Pons (tissue), 1 donor: ENCODE results near the gene WFDC1.

ENCODE experiments used
- DNase-seq: peaks from one replicate; pipeline ENCODE4 v3.0.0-alpha.2; 2016; ENCODE audit warnings: low spot score

Gene WFDC1

DNA sequence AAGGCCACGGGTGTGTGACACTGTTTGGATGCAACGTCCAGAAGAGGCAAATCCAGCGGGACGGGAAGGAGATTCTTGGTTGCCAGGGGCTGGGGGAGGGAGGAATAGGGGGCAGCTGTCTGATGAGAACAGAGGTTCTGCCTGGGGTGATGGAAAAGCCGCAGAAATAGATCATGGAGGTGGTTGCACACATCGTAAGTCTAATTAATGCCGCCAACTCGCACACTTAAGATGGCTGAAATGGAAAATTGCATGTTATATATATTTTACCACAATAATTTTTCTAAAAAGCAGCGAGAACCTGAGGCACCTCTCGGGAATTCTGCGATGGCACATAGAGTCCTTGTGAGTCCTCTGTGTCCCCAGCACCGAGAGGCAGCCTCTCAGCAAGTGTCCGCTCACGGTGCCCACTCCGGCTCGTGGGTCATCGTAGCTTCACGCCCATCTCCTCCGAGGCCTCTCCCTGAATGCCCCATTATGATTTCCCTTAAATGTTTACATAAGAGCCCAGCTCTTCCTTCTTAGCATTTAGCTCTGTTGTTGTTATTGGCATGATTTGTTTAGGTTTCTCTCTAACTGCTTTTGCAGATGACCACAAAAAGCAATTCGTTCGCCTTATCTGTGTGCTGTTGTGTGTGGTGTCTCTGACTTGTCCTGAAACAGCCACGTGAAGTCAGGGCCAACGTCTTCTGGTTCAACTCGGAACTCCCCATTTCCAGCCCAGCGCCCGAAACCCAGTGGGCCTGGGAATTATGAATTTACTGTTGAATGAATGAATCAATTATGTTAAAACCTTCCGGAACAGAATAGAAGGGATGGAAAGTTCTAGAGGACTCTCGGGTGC, 7.7 kb downstream of the WFDC1 start:
- no peak for DNase-seq

DNA sequence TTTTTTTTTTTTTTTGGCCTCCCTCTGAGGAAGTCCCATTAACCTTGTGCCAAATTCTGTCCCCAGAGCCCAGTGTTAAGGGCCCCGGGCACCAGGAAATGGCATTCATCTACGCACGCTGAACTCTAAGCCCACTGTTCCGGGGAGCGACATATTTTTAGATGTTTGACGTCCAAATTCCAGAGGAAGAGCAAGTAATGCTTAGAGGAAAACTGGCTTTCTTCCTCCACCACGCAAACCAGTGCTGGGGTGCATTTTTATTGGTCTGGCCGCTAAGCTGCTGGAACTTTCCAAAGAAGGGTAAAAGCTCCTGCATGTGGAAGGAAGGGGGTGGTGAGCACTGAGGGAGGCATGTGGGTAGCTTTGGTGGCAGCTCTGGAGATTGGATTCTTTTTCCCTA, 8.3 kb downstream of the WFDC1 start:
- DNase-seq = no peak

DNA sequence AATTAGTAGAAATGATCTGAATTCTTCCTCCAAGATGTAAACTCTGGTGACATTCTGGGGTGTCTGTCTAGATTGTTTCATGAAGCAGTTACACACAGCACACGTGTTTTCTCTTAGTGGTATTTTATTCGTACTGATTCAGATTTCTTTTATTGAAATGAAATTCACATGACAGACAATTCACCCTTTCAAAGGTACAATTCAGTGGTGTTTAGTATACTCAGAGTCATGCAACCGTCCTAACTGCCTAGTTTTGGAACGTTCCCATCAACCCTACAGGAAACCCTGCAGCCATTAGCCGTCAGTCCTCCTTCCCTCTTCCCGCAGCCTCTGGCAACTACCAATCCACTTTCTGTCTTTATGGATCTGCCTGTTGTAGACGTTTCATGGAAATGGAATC, 8.8 kb downstream of the WFDC1 start:
- no peak for DNase-seq

DNA sequence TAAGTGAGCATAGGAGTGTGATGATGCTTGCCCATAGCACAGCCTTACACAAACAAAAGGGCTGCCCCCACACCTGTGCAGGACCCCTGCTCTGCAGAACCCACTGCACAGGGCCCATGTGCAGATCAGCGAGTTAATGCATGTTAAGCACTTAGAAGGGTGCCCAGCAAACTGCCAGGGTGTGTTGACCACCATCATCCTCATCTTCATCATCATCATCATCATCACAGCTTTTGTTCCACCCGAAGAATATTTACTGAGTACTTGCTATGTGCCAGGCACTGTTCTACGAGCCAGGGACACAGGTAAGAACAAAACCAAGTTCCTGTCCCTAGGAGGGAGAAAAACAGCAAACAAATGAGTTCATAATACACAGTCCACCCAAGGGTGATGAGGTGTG, 11.9 kb downstream of the WFDC1 start:
- no peak for DNase-seq

DNA sequence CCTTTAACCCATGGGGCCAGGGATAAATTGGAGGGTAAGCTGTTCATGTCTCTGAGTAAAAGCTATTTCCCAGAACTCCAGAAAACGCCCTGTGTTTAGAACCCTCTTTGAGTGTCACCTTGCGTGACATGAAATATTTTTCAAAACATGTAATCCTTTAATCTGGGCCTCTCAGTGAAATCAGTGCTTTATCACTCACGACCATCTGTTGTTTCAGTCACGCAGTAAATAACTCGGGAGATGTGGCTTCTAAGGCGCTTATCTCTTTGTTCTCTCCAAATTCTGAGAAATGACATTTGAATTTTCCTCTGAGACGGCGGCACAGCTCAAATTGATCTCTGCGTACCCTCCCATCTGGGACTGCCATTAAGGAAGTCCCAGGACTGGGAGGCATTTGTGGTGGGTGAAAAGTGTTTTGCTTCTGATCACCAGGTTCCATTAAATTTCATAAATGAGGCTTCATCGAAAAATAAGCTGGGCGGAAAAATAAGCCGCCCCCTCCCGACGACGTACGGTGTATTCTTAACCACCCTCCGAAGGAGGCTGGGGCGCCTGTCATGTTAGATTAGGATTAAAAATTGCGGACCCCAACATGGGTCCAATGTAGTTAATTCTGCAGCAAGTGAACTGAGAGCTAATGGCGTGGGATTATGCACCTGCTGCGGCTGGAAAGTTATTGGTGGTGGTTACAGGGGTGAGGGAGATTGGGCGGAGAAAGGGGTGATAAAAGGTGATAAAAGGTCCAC, 12.7 kb downstream of the WFDC1 start:
- no peak for DNase-seq

DNA sequence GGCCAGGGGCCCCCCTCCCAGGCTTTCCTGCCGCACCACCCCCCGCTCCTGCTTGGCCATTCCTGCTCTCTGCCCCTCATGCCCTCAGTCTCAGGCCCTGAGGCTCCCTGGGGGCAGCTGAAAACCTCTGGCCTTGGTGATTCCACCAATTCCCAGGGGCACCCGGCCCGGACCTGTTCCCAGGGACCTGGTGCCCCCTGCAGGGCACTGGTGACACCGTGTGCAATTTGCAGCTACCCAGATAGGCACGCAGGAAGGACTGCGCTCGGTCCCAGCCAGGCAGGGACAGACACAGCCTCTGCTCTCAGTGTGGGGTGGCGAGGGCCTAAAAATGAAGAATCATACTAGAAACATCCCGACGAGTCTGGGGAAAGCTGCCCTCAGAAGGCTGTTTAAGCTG, 13.4 kb downstream of the WFDC1 start:
- DNase-seq = no peak

DNA sequence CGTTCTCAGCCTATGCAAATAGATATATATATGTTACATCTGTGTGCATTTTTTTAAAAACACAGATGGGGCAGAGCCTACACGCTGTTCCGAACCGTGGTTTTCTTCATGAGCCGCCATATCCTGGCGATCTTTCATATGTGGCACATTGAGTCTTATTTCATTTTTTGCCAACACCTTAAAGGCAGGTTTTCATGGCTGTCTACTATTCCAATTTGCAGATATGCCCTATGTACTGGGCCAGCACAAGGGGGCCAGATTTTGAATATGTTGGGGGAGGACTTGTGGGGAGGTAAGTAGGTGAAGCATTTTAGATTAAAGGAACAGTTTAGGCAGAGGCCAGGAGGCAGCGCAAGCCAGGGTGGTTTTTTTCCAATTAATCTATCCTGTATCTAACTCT, 16.0 kb downstream of the WFDC1 start:
- DNase-seq = no peak

DNA sequence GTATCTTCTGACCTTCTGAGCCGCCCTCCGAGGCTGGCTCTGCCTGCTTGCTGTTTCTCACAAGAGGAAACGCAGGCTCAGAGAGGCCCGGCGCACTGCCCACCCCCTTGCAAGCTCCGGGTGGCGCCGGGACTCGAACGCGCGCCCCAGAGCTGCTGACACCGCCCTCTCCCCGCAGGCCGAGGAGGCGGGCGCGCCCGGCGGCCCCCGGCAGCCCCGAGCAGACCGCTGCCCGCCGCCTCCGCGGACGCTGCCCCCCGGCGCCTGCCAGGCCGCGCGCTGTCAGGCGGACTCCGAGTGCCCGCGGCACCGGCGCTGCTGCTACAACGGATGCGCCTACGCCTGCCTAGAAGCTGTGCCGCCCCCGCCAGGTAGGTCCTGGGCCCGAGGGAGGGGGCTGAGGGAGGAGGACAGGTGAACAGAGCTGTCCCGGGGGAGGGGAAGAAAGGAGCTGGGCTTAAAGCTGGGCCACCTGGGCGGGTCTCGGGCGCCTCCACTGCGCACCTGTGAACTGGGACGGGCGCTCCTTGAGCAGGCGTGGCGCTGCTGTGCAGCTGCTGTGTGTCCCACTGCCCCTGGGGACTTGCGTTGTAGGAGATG, 18.2 kb downstream of the WFDC1 start:
- DNase-seq = no peak

DNA sequence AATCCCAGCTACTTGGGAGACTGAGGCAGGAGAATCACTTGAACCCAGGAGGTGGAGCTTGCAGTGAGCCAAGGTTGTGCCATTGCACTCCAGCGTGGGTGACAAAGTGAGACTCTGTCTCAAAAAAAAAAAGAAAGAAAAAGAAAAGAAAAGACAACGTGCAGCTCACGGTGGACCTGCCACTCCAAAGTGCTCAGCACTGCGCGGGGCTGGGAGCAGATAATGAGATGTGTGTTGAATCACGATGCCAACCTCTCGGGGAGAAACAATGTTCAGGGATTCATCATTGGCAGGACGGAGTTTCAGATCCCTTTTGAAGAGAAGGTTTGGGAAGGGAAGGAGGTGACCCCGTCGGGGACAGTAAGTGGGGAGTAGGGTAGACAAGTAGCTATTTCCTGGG, 19.2 kb downstream of the WFDC1 start:
- no peak for DNase-seq

DNA sequence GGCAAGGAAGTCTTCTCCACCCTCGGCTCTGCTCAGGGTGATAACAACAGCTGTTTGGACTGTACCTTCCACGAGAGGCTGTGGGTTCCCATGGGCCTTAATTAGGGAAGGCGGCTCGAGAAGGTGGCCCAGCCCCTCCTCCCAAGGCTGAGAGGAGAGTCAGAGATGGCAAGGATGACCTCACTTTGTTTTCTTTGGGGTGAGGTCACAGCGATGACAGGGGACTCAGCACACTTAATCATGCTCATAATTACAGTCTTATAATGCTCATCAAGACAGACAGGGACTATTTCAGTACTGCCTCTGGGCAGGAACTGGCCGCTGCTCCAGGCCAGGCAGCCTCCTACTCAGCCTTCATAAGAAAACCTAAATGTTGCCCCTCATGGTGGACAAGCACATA, 19.7 kb downstream of the WFDC1 start:
- no peak for DNase-seq

DNA sequence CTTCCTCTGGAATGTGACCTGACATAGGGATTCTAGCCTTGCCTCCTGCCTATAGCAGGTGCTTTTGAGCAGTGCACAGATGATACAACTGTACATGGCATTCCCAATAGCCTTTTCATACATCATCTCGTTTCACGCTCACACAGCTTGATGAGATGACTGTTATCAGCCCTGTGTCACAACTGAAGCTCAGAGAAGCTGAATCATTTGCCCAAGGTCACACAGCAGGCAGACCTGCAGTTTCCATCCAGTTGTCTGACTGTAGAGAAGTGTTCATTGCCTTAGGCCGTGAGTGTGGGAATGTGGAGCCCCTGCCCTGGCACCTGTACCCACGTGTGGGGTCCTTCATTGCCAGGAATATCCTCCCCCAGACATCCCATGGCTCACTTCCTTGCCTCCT, 20.1 kb downstream of the WFDC1 start:
- no peak for DNase-seq

DNA sequence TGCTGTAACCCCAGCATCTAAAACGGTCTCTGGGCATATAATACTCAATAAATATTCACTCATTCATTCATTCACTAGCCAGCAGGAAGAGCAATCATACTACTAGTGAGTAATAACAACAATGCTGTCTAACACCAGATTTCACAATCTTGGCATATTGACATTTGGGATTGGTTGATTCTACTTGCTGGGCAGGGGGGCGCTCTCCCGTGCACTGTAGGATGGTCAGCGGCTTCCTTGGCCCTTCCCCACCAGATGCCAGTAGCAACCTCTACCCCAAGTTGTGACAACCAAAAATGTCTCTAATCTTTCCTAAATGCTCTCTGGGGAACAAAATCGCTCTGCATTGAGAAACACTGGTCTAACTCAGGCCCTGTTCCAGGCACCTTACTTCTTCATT, 20.7 kb downstream of the WFDC1 start:
- no peak for DNase-seq

DNA sequence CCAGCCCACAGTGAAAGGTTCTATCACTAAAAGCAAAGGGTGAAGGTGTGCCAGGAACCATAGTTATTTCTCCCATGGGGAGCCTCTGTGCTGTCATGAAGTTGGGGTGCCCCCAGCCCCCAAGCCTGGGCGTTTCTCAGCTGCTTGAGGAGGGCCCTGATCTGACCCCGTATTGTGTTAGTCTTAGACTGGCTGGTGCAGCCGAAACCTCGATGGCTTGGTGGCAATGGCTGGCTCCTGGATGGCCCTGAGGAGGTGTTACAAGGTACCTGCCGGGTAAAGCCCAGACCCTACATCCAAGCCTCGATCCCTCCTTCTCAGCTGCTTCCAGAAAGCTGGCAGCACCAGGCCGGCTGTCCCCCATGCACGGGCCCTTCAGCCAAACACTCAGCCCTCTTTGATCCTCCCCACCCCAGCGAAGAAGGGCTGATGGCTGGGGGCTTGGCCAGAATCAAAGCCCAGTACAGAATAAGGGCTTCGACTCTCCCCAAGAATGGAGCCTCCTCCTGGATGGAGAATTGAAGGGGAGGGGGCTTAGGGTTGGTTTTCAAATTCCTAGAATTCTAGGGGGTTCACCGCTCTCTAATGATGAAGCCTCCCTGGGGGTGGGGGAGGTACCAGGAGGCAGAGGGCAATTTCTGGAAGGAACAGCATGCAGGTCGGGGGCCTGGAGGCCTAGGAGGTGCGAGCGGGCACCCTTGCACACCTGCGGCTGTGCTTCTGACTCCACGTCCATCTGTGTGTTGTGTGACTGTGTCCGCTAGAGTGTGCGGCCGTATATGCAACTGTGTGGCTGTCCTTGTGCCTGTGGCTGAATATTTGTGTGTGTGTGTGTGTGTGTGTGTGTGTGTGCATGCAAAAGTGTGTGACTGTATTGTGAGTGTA, 23.7 kb downstream of the WFDC1 start:
- DNase-seq = no peak

DNA sequence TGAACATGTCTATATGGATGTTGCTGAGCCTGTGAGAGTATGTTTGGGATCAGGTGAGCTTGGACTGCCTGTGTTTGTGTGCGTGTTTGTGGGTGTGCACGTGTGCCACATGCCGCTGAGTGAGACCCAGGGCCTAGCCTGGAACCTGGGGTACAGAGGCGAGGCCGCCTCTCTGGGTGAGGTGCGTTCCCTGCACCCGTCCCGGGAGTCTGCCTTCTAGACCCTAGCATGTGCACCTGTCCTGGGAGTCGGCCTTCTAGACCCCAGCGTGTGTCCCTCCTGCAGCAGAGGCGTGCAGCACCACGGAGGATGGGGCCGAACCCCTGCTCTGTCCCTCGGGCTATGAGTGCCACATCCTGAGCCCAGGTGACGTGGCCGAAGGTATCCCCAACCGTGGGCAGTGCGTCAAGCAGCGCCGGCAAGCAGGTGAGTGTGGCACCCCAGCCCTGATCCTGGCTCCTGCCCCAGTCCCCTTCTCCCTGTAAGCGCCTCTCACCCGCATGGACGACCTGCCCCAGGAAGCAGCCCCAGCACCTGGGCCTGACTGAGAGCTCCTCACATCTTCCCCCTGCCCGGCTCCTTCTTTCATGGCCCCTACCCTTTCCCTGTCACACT, 24.6 kb downstream of the WFDC1 start:
- DNase-seq = no peak

DNA sequence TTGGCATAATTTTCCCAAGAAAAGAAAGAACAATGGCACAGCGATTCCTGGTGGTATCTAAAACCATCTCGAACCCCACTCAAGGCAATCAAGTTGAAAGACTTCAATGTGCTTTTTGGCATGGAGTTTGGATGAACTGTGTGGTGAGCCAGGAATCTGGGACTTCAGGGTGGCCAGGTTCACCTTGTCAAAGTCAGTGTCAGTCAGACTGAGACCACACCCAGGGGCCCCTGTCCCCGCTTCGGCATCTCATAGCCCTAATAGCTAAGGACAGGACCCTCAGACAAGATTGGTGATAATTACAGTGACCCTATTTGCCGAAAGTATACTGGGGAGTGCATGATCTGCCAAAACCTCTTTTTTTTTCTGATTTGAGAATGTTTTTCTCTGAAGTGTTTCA, 25.8 kb downstream of the WFDC1 start:
- DNase-seq = no peak

DNA sequence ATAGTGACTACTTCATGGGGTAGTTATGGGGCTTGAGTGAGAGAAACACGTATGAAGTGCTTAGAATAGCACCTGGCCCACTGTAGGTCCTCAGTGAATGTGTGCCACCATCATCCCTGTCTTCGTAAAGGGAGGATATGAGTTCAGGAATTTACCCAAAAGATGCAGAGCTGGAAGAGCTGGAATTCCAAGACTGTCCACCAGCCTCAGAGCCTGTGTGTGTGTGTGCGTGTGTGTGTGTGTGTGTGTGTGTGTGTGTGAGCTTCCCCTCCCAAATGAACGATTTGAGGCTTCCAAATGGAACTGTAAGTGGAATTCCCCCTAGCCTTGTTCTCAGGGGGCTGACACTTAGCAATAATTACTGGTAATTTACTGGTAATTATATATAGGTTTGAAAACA, 27.3 kb downstream of the WFDC1 start:
- no peak for DNase-seq

DNA sequence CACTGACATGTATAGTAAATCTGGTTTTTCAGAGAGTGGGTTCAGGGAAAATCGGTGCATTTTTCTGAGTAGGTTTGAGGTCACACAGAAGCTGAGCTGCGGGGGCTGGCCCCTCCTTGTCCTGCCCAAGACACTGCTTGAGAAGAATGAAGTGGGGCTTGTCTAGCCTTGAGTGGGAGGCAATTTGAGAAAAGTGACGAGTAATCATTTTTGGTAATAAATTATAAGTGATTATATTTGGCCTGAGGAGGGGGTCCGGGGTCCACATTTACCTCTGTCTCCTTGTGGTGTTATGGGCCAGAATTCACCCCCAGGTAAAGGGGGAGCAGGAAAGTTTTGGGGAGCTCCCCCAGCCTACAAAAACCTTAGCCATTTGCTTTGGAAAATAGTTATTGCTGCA, 28.1 kb downstream of the WFDC1 start:
- no peak for DNase-seq

DNA sequence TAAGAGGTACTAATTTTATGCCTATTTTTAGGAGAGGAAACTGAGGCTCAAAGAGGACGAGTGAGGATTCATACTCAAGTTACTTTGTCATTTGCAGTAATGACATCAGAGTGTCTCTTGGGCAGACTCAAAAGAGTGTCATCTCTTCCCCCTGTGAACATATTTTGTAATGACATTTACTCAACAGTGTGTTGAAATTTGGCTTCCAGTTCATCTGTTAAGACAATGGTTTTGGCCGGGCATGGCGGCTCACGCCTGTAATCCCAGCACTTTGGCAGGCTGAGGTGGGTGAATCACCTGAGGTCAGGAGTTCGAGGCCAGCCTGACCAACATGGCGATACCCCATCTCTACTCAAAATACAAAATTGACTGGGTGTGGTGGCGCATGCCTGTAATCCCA, 28.9 kb downstream of the WFDC1 start:
- DNase-seq = no peak

DNA sequence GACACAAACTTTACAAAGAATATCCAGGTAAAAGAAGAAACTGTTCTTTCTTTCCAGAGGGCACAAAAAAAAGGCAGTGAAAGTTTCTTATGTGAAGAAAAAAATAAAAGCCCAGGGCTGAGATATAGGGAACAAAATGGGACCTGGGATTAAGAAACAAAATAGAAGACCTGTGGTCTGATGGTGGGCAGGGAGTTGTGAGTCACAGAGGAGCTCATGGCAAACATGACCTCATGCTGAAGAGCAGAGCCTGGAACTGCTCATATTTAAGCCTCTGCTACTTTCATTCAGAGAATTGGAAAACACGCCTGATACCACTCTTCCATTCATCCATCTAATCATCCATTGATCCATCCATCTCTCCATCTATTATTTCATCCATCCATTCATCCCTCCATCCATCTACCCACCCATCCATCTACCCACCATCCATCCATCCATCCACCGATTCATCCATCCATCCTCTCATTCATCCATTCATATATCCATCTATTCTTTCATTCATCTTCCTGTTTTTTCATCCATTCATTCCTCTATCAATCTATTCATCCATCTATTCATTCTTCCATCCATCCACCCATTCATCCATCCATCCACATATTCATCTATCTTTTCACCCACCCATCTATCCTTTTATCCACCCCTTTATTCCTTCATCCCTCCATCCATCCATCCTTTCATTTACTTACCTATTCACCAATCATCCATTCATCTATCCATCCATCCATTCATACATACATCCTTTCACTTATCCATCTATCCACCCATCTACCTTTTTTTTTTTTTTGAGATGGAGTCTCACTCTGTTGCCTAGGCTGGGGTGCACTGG, 30.0 kb downstream of the WFDC1 start:
- no peak for DNase-seq

DNA sequence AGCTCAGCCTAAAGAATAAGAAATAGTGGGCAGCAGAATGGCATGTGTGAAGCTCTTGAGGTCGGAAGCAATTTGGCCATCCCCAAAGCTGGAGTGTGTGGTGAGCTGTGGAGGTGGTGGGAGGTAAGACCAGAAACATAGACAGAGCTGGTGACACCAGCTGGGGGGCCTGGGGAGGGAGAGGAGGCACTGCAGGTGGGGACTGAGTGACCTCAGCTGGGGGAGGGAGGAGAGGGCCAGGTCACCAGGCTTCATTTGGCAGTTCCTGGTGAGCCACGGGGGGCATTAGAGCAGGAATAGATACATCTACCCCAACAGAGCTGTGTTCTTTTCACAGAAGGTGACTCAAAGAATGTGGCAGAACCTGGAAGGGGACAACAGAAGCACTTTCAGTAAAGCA, 31.9 kb downstream of the WFDC1 start:
- no peak for DNase-seq

DNA sequence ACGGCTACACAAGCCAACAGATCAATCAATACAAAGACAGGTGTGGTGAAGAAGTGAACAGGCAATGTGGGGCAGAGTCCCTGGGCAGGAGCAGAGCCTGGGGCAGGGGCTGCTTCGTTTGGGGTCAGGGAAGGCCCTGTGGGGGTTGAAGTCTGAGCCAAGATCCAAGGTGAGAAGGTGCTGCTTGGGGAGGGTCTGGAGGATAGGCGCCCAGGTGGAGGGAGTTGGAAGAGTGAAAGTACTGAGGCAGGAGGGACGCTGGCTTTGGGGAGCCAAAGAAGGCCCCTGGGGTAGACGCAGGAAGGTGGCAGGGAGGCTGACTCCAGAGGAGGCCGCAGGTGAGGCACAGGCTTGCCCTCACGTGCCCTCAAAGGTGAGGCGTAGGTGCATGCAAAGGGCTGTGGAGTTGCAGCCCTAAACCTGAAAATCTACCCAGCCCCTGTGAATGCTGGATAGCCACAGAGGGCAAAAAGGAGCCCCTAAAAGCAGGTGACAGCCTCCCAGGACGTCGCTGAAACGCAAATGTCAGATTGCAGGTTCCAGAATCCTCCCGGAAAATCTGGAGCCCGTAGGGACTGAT, 33.3 kb downstream of the WFDC1 start:
- no peak for DNase-seq
